Liver (tissue), 9 donors: ENCODE data around the gene DLX4. TPM values are rescaled to one million over a fixed set of nuclear protein-coding genes. Genes with fewer than 3 reads are reported as not detected.

Source experiments
- DNase-seq: peaks from one replicate; pipeline ENCODE4 v3.0.0-alpha.2; 2017; ENCODE audit warnings: low spot score
- H3K27ac ChIP-seq, 2 donors: one replicate each; pipeline ENCODE4 v1.7.0; 2013; ENCODE audit warnings: inconsistent platforms in 2 of 2, low read length in 2 of 2, control low read depth in 1 of 2, low read depth in 1 of 2, mild to moderate bottlenecking in 1 of 2
- H3K27me3 ChIP-seq, 4 donors: one replicate each; pipeline versions ENCODE4 v1.6.1 to v1.7.0; 2013; ENCODE audit warnings: low read length in 3 of 4, inconsistent platforms in 1 of 4, mild to moderate bottlenecking in 1 of 4, moderate library complexity in 1 of 4; ENCODE audit not compliant: control insufficient read depth in 4 of 4, insufficient read depth in 4 of 4
- H3K36me3 ChIP-seq, 4 donors: one replicate each; pipeline versions ENCODE4 v1.6.1 to v1.7.0; 2013; ENCODE audit warnings: low read length in 3 of 4, mild to moderate bottlenecking in 3 of 4, low read depth in 1 of 4, moderate library complexity in 1 of 4; ENCODE audit not compliant: control insufficient read depth in 4 of 4, insufficient read depth in 3 of 4
- H3K4me1 ChIP-seq, 4 donors: one replicate each; pipeline versions ENCODE4 v1.6.1 to v1.7.0; 2013; ENCODE audit warnings: low read length in 3 of 4, mild to moderate bottlenecking in 3 of 4, moderate library complexity in 1 of 4; ENCODE audit not compliant: control insufficient read depth in 4 of 4, insufficient read depth in 4 of 4
- H3K4me3 ChIP-seq, 3 donors: one replicate each; pipeline versions ENCODE4 v1.6.1 to v1.7.0; 2013; ENCODE audit warnings: low read length in 3 of 3, control low read depth in 1 of 3, low read depth in 1 of 3, mild to moderate bottlenecking in 1 of 3
- H3K9ac ChIP-seq, 2 donors: one replicate each; pipeline ENCODE4 v1.7.0; 2013; ENCODE audit warnings: low read length in 2 of 2, mild to moderate bottlenecking in 2 of 2, moderate library complexity in 2 of 2, control low read depth in 1 of 2, low read depth in 1 of 2
- H3K9me3 ChIP-seq, 4 donors: one replicate each; pipeline versions ENCODE4 v1.6.1 to v1.7.0; 2013; ENCODE audit warnings: low read length in 3 of 4; ENCODE audit not compliant: control insufficient read depth in 4 of 4
- ATF3 ChIP-seq: IDR thresholded peaks from 2 replicates; pipeline ENCODE4 v1.6.1; 2016; ENCODE audit warnings: antibody characterized with exemption
- EGR1 ChIP-seq, 2 donors: IDR thresholded peaks; 2 replicates each; pipeline ENCODE4 v1.6.1; 2016 to 2018; ENCODE audit warnings: antibody characterized with exemption in 2 of 2, low read depth in 2 of 2
- FOXA1 ChIP-seq: IDR thresholded peaks from 2 replicates; pipeline ENCODE4 v1.6.1; 2016; ENCODE audit warnings: antibody characterized with exemption
- FOXA2 ChIP-seq: IDR thresholded peaks from 2 replicates; pipeline ENCODE4 v1.6.1; 2016; ENCODE audit warnings: antibody characterized with exemption
- GABPA ChIP-seq, 2 donors: IDR thresholded peaks in 1 of 2; conservative IDR thresholded peaks in 1 of 2; 2 replicates each; pipeline ENCODE4 v1.6.1; 2016; ENCODE audit warnings: antibody characterized with exemption in 2 of 2, mild to moderate bottlenecking in 1 of 2, moderate library complexity in 1 of 2
- HNF4A ChIP-seq, 2 donors: conservative IDR thresholded peaks; 2 replicates each; pipeline ENCODE4 v1.6.1; 2016; ENCODE audit warnings: antibody characterized with exemption in 2 of 2, mild to moderate bottlenecking in 2 of 2
- HNF4G ChIP-seq: IDR thresholded peaks from 2 replicates; pipeline ENCODE4 v1.6.1; 2016; ENCODE audit warnings: antibody characterized with exemption
- JUND ChIP-seq, 2 donors: IDR thresholded peaks; 2 replicates each; pipeline ENCODE4 v1.6.1; 2016; ENCODE audit warnings: antibody characterized with exemption in 2 of 2
- NR2F2 ChIP-seq: IDR thresholded peaks from 2 replicates; pipeline ENCODE4 v1.6.1; 2016; ENCODE audit warnings: antibody characterized with exemption
- RAD21 ChIP-seq, 2 donors: IDR thresholded peaks; 2 replicates each; pipeline ENCODE4 v1.6.1; 2016; ENCODE audit warnings: antibody characterized with exemption in 2 of 2, mild to moderate bottlenecking in 2 of 2
- RXRA ChIP-seq, 2 donors: IDR thresholded peaks; 2 replicates each; pipeline ENCODE4 v1.6.1; 2017 to 2018; ENCODE audit warnings: antibody characterized with exemption in 2 of 2, mild to moderate bottlenecking in 1 of 2
- SP1 ChIP-seq: IDR thresholded peaks from 2 replicates; pipeline ENCODE4 v1.6.1; 2018; ENCODE audit warnings: antibody characterized with exemption, mild to moderate bottlenecking
- TAF1 ChIP-seq: conservative IDR thresholded peaks from 2 replicates; pipeline ENCODE4 v1.6.1; 2016; ENCODE audit warnings: antibody characterized with exemption, mild to moderate bottlenecking
- YY1 ChIP-seq: IDR thresholded peaks from 2 replicates; pipeline ENCODE4 v1.6.1; 2016; ENCODE audit warnings: antibody characterized with exemption, mild to moderate bottlenecking
- WGBS: extraction: QIAGEN DNeasy Blood & Tissue Kit; methylation state at CpG from one replicate; pipeline ENCODE4 v1.1.7; 2013; 5-methylcytosine and 5-hydroxymethylcytosine counted together
- polyA plus RNA-seq, 2 donors: library from polyadenylated mRNA; stranded (reverse) in 1 of 2; unstranded in 1 of 2; fragments of 200-250 nt in 1 of 2; fragments of >200 nt in 1 of 2; fragmentation: Nextera tagmentation in 1 of 2; extraction: Ambion mirVana in 1 of 2; gene quantifications; one replicate each; pipeline versions ENCODE4 v1.2.1 to v1.2.3, GENCODE V29; 2013 to 2015
- total RNA-seq, 2 donors: library from RNA; depleted of rRNA; stranded (reverse); fragments of >200 nt; gene quantifications; one replicate each; pipeline ENCODE4 v1.2.3, GENCODE V29; 2014
- TF ChIP-seq, protein P1 (sequence below): fragments of 150-350 bp; IDR thresholded peaks from 2 replicates; pipeline ENCODE4 v1.5.1; 2017; ENCODE audit warnings: improper control_type of control experiment, low read depth, low read length; ENCODE audit not compliant: missing input control
- TF ChIP-seq, protein P2 (sequence below): IDR thresholded peaks from 2 replicates; pipeline ENCODE4 v1.6.1; 2016; ENCODE audit warnings: antibody characterized with exemption
- TF ChIP-seq, protein P3 (sequence below): IDR thresholded peaks from 2 replicates; pipeline ENCODE4 v1.6.1; 2016; ENCODE audit warnings: antibody characterized with exemption
- TF ChIP-seq, protein P4 (sequence below): IDR thresholded peaks from 2 replicates; pipeline ENCODE4 v1.6.1; 2016; ENCODE audit warnings: antibody characterized with exemption, mild to moderate bottlenecking
- donor health status: healthy.
- donor health status: healthy.
- donor health status: healthy.
- donor health status: healthy.
- donor health status: healthy.

Gene DLX4
- total and polyA plus RNA-seq, 4 donors, result not detected

- no peak overlapping the region for H3K9ac ChIP-seq
- TF ChIP-seq FOXA2 (no peak), EGR1 (IDR thresholded peaks at IDR 0.05; ENCODE audit: low read depth in 2 of 2) (no peak), ATF3 (no peak), TAF1 (no peak)
- TF ChIP-seq, protein P1, sequence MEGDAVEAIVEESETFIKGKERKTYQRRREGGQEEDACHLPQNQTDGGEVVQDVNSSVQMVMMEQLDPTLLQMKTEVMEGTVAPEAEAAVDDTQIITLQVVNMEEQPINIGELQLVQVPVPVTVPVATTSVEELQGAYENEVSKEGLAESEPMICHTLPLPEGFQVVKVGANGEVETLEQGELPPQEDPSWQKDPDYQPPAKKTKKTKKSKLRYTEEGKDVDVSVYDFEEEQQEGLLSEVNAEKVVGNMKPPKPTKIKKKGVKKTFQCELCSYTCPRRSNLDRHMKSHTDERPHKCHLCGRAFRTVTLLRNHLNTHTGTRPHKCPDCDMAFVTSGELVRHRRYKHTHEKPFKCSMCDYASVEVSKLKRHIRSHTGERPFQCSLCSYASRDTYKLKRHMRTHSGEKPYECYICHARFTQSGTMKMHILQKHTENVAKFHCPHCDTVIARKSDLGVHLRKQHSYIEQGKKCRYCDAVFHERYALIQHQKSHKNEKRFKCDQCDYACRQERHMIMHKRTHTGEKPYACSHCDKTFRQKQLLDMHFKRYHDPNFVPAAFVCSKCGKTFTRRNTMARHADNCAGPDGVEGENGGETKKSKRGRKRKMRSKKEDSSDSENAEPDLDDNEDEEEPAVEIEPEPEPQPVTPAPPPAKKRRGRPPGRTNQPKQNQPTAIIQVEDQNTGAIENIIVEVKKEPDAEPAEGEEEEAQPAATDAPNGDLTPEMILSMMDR, result no peak
- TF ChIP-seq, protein P2, sequence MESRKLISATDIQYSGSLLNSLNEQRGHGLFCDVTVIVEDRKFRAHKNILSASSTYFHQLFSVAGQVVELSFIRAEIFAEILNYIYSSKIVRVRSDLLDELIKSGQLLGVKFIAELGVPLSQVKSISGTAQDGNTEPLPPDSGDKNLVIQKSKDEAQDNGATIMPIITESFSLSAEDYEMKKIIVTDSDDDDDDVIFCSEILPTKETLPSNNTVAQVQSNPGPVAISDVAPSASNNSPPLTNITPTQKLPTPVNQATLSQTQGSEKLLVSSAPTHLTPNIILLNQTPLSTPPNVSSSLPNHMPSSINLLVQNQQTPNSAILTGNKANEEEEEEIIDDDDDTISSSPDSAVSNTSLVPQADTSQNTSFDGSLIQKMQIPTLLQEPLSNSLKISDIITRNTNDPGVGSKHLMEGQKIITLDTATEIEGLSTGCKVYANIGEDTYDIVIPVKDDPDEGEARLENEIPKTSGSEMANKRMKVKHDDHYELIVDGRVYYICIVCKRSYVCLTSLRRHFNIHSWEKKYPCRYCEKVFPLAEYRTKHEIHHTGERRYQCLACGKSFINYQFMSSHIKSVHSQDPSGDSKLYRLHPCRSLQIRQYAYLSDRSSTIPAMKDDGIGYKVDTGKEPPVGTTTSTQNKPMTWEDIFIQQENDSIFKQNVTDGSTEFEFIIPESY, result no peak
- no peaks in the 10 kb centered on the region for H3K9me3 ChIP-seq
- no peak overlapping the region for H3K4me3 ChIP-seq
- H3K4me1 ChIP-seq, result peaks cover 0 to under 1% (median 0%) of the 10 kb centered on the region in 4 donors
- no peak for DNase-seq
- WGBS, result 19% methylated on average over 17 of the region's 17 CpGs
- peaks cover 0 to 11% (median 8%) of the 10 kb centered on the region in 4 donors for H3K27me3 ChIP-seq
- no peak overlapping the region for H3K27ac ChIP-seq
- H3K36me3 ChIP-seq, result no peaks in the 10 kb centered on the region
Observed at GRCh38 chr17:49987681-49988441, 18.9 kb downstream of the DLX4 start.

- DNase-seq, result no peak
- H3K27me3 ChIP-seq, result peaks cover 0 to 11% (median 9%) of the 10 kb centered on the region in 4 donors
- 76% methylated on average over 4 of the region's 4 CpGs for WGBS
- no peak overlapping the region for H3K4me3 ChIP-seq
- H3K4me1 ChIP-seq, result peaks cover 6 to 16% (median 13%) of the 10 kb centered on the region in 4 donors
- H3K9me3 ChIP-seq, result no peaks in the 10 kb centered on the region
- no peaks in the 10 kb centered on the region for H3K36me3 ChIP-seq
- no peak overlapping the region for H3K27ac ChIP-seq
- H3K9ac ChIP-seq, result no peak overlapping the region
- TF ChIP-seq FOXA2, result no peak
- TF ChIP-seq TAF1, result no peak
- TF ChIP-seq ATF3, result no peak
- no peak for TF ChIP-seq GABPA (IDR thresholded peaks at IDR 0.05 in 1 of 2, conservative IDR thresholded peaks at IDR 0.05 in 1 of 2)
- no peak for TF ChIP-seq HNF4G
- TF ChIP-seq YY1, result no peak
- TF ChIP-seq EGR1 (IDR thresholded peaks at IDR 0.05; ENCODE audit: low read depth in 2 of 2), result no peak
- no peak for TF ChIP-seq RAD21 (IDR thresholded peaks at IDR 0.05)
- TF ChIP-seq SP1, result no peak
- TF ChIP-seq, protein P3, sequence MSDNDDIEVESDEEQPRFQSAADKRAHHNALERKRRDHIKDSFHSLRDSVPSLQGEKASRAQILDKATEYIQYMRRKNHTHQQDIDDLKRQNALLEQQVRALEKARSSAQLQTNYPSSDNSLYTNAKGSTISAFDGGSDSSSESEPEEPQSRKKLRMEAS, result no peak
- TF ChIP-seq, protein P2, result no peak
- no peak for TF ChIP-seq RXRA (IDR thresholded peaks at IDR 0.05)
- TF ChIP-seq NR2F2, result no peak
- no peak for TF ChIP-seq HNF4A (conservative IDR thresholded peaks at IDR 0.05)
- TF ChIP-seq, protein P1, result no peak
- TF ChIP-seq, protein P4, sequence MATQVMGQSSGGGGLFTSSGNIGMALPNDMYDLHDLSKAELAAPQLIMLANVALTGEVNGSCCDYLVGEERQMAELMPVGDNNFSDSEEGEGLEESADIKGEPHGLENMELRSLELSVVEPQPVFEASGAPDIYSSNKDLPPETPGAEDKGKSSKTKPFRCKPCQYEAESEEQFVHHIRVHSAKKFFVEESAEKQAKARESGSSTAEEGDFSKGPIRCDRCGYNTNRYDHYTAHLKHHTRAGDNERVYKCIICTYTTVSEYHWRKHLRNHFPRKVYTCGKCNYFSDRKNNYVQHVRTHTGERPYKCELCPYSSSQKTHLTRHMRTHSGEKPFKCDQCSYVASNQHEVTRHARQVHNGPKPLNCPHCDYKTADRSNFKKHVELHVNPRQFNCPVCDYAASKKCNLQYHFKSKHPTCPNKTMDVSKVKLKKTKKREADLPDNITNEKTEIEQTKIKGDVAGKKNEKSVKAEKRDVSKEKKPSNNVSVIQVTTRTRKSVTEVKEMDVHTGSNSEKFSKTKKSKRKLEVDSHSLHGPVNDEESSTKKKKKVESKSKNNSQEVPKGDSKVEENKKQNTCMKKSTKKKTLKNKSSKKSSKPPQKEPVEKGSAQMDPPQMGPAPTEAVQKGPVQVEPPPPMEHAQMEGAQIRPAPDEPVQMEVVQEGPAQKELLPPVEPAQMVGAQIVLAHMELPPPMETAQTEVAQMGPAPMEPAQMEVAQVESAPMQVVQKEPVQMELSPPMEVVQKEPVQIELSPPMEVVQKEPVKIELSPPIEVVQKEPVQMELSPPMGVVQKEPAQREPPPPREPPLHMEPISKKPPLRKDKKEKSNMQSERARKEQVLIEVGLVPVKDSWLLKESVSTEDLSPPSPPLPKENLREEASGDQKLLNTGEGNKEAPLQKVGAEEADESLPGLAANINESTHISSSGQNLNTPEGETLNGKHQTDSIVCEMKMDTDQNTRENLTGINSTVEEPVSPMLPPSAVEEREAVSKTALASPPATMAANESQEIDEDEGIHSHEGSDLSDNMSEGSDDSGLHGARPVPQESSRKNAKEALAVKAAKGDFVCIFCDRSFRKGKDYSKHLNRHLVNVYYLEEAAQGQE, result no peak
- TF ChIP-seq JUND (IDR thresholded peaks at IDR 0.05), result no peak
- TF ChIP-seq FOXA1, result no peak
Observed at GRCh38 chr17:49989518-49989880, 20.5 kb downstream of the DLX4 start.
